ENCODE data around the gene PRLR. TPM values are rescaled to one million over a fixed set of nuclear protein-coding genes. Genes with fewer than 3 reads are reported as not detected.

PRLR gene
- polyA plus RNA-seq, 1 donor from 2014 or later, result 0.50 TPM

DNA sequence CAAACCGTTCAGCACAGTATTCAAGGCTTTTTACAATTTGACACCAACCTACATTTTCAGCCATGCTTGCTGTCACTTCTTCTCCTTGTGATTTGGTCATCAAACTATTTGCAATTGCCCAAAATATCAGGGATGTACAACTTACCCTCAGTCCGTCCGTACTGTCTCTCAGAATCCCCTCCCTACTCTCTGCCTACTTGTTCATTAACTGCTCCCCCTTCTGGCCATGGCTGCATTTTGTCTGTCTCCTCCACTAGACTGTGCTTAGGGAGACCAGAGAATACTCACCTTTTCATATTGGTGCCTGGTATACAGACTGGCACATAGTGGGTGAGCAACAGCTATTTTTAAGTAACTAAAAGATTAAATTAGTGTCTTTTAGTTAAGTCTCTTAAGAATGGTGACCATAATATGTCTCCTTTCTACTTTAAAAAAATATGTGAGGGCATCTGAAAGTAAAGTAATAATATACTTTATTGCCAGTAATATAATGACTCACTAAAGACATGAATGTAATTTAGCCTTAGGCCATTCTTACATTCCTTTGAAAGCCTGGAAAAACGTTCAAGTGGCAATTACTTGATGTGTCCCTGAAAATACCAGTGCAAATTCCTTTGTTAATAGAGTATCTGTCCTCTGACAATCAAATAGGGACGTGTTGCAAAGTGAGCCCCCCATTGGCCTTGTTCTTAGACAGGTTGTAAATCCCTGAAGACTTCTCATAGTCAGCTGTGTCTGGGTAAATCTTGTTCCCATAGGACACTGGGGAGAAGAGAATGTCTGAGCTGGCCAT is 27.8 kb downstream of the PRLR start:
- Histone ChIP-seq H3K9me2 (ENCODE audit: insufficient read depth, low read length) (no peaks in the 10 kb centered on the region), H3K79me2 (replicated peaks; ENCODE audit: insufficient read depth, low read length) (no peaks in the 10 kb centered on the region), H3F3A (ENCODE audit: insufficient read depth, low read length, poor library complexity, severe bottlenecking) (no peaks in the 10 kb centered on the region), H3K9me3 (ENCODE audit: low read length) (no peaks in the 10 kb centered on the region), H3K36me3 (ENCODE audit: insufficient read depth, low read length) (no peaks in the 10 kb centered on the region), H4K20me1 (ENCODE audit: insufficient read depth) (no peaks in the 10 kb centered on the region), H3K9ac (ENCODE audit: low read length) (no peak overlapping the region), H3K27ac (ENCODE audit: low read length) (no peak overlapping the region), H3K4me3 (ENCODE audit: low read length) (no peak overlapping the region), H3K27me3 (ENCODE audit: insufficient read depth, low read depth, low read length) (no peaks in the 10 kb centered on the region), H3K4me2 (ENCODE audit: low read length) (no peak overlapping the region), H2AFZ (ENCODE audit: low read depth, low read length) (no peak overlapping the region)
- TF ChIP-seq RAD21 (conservative IDR thresholded peaks at IDR 0.05) (no peak), SMC3 (conservative IDR thresholded peaks at IDR 0.05; ENCODE audit: poor library complexity) (no peak), POLR2AphosphoS5 (IDR thresholded peaks at IDR 0.05) (no peak), EP300 (conservative IDR thresholded peaks at IDR 0.05; ENCODE audit: poor library complexity, severe bottlenecking) (no peak), EZH2 (IDR thresholded peaks at IDR 0.05; ENCODE audit: borderline replicate concordance, insufficient read depth, low read length, poor library complexity, severe bottlenecking) (no peak), TAF1 (IDR thresholded peaks at IDR 0.05; ENCODE audit: low read depth) (no peak), MXI1 (conservative IDR thresholded peaks at IDR 0.05; ENCODE audit: poor library complexity, severe bottlenecking) (no peak)
- TF ChIP-seq, protein P1, sequence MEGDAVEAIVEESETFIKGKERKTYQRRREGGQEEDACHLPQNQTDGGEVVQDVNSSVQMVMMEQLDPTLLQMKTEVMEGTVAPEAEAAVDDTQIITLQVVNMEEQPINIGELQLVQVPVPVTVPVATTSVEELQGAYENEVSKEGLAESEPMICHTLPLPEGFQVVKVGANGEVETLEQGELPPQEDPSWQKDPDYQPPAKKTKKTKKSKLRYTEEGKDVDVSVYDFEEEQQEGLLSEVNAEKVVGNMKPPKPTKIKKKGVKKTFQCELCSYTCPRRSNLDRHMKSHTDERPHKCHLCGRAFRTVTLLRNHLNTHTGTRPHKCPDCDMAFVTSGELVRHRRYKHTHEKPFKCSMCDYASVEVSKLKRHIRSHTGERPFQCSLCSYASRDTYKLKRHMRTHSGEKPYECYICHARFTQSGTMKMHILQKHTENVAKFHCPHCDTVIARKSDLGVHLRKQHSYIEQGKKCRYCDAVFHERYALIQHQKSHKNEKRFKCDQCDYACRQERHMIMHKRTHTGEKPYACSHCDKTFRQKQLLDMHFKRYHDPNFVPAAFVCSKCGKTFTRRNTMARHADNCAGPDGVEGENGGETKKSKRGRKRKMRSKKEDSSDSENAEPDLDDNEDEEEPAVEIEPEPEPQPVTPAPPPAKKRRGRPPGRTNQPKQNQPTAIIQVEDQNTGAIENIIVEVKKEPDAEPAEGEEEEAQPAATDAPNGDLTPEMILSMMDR (IDR thresholded peaks at IDR 0.05; ENCODE audit: poor library complexity, severe bottlenecking), result no peak
- TF ChIP-seq, protein P2, sequence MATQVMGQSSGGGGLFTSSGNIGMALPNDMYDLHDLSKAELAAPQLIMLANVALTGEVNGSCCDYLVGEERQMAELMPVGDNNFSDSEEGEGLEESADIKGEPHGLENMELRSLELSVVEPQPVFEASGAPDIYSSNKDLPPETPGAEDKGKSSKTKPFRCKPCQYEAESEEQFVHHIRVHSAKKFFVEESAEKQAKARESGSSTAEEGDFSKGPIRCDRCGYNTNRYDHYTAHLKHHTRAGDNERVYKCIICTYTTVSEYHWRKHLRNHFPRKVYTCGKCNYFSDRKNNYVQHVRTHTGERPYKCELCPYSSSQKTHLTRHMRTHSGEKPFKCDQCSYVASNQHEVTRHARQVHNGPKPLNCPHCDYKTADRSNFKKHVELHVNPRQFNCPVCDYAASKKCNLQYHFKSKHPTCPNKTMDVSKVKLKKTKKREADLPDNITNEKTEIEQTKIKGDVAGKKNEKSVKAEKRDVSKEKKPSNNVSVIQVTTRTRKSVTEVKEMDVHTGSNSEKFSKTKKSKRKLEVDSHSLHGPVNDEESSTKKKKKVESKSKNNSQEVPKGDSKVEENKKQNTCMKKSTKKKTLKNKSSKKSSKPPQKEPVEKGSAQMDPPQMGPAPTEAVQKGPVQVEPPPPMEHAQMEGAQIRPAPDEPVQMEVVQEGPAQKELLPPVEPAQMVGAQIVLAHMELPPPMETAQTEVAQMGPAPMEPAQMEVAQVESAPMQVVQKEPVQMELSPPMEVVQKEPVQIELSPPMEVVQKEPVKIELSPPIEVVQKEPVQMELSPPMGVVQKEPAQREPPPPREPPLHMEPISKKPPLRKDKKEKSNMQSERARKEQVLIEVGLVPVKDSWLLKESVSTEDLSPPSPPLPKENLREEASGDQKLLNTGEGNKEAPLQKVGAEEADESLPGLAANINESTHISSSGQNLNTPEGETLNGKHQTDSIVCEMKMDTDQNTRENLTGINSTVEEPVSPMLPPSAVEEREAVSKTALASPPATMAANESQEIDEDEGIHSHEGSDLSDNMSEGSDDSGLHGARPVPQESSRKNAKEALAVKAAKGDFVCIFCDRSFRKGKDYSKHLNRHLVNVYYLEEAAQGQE (IDR thresholded peaks at IDR 0.05; ENCODE audit: borderline replicate concordance), result no peak

DNA sequence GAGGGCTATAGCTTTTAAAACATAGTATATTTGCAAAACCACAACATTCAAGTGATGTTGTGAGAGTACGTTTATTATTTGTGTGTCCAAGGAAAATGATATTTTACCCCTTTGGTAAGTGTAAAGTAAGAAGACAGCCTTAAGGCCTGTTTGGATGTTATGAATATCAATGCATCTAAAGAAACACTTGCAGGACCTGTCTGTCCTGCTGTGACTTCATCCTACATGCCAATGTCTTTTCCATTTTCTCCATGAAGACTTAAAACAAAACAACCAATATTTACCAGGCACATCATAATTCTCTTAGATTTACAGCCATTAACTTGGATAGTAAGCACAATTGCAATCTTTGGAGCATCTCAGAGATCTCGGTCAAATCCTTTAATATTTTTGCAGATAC is 29.0 kb downstream of the PRLR start:
- Histone ChIP-seq H3K36me3 (ENCODE audit: insufficient read depth, low read length) (no peaks in the 10 kb centered on the region), H3K79me2 (replicated peaks; ENCODE audit: insufficient read depth, low read length) (no peaks in the 10 kb centered on the region), H4K20me1 (ENCODE audit: insufficient read depth) (no peaks in the 10 kb centered on the region), H3K27ac (ENCODE audit: low read length) (no peak overlapping the region), H3K4me3 (ENCODE audit: low read length) (no peak overlapping the region), H3K9ac (ENCODE audit: low read length) (no peak overlapping the region), H3K9me3 (ENCODE audit: low read length) (no peaks in the 10 kb centered on the region), H3K27me3 (ENCODE audit: insufficient read depth, low read depth, low read length) (no peaks in the 10 kb centered on the region), H3F3A (ENCODE audit: insufficient read depth, low read length, poor library complexity, severe bottlenecking) (no peaks in the 10 kb centered on the region), H3K4me2 (ENCODE audit: low read length) (no peak overlapping the region), H3K9me2 (ENCODE audit: insufficient read depth, low read length) (no peaks in the 10 kb centered on the region), H2AFZ (ENCODE audit: low read depth, low read length) (no peak overlapping the region)
- TF ChIP-seq POLR2AphosphoS5 (IDR thresholded peaks at IDR 0.05) (no peak), RAD21 (conservative IDR thresholded peaks at IDR 0.05) (no peak), TAF1 (IDR thresholded peaks at IDR 0.05; ENCODE audit: low read depth) (no peak), EZH2 (IDR thresholded peaks at IDR 0.05; ENCODE audit: borderline replicate concordance, insufficient read depth, low read length, poor library complexity, severe bottlenecking) (no peak), EP300 (conservative IDR thresholded peaks at IDR 0.05; ENCODE audit: poor library complexity, severe bottlenecking) (no peak), MXI1 (conservative IDR thresholded peaks at IDR 0.05; ENCODE audit: poor library complexity, severe bottlenecking) (no peak), SMC3 (conservative IDR thresholded peaks at IDR 0.05; ENCODE audit: poor library complexity) (no peak)
- TF ChIP-seq, protein P1 (IDR thresholded peaks at IDR 0.05; ENCODE audit: poor library complexity, severe bottlenecking), result no peak
- TF ChIP-seq, protein P2 (IDR thresholded peaks at IDR 0.05; ENCODE audit: borderline replicate concordance), result no peak

All from neural cell (in vitro differentiated cells).